ENCODE measurements around the gene PSMD5.

PSMD5 gene

DNA sequence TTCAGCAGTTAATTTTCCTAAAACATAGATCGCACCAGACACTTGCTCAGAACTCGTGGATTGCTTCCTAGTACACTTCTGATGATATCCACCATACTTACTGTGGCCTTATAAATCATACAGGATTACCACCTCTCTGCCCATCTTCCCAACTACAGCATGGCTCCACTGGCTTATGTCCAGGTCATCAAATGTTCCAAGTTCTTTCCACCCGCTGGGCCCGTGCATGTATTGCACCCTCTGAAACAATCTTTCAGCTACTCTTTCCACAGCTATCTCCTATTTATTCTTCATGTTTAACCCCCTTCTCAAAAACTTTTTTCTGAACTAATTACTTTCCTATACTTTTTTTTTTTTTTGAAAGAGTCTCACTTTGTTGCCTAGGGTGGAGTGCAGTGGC is 68.0 kb downstream of the PSMD5 start:
- Histone ChIP-seq H3K9me2 (replicated peaks; ENCODE audit: insufficient read depth, low read length) (no peaks in the 10 kb centered on the region), H3K4me2 (ENCODE audit: low read depth, low read length) (no peak overlapping the region), H3K27ac (ENCODE audit: low read length) (no peak overlapping the region), H3K27me3 (replicated peaks; ENCODE audit: insufficient read depth, low read length) (no peaks in the 10 kb centered on the region), H3K9me3 (replicated peaks; ENCODE audit: insufficient read depth, low read length) (no peaks in the 10 kb centered on the region), H4K20me1 (ENCODE audit: insufficient read depth, low read length) (no peaks in the 10 kb centered on the region), H3K36me3 (replicated peaks; ENCODE audit: insufficient read depth, low read length) (0 out of 2 replicates have a peak, but pooled peaks cover 13% of the 10 kb centered on the region), H3K4me3 (ENCODE audit: low read length) (no peak overlapping the region), H3F3A (ENCODE audit: insufficient read depth, low read length) (no peaks in the 10 kb centered on the region), H2AFZ (ENCODE audit: low read length) (no peak overlapping the region), H3K9ac (ENCODE audit: low read length) (no peak overlapping the region), H3K79me2 (ENCODE audit: low read length) (peaks cover 11% of the 10 kb centered on the region; the same call in 1 of the 2 replicates), H3K4me1 (ENCODE audit: low read length) (no peaks in the 10 kb centered on the region)
- TF ChIP-seq EZH2phosphoT487 (IDR thresholded peaks at IDR 0.05; ENCODE audit: low read length) (no peak), EZH2 (optimal IDR thresholded peaks at IDR 0.05; ENCODE audit: low read depth, low read length) (no peak)
- TF ChIP-seq, protein P1, sequence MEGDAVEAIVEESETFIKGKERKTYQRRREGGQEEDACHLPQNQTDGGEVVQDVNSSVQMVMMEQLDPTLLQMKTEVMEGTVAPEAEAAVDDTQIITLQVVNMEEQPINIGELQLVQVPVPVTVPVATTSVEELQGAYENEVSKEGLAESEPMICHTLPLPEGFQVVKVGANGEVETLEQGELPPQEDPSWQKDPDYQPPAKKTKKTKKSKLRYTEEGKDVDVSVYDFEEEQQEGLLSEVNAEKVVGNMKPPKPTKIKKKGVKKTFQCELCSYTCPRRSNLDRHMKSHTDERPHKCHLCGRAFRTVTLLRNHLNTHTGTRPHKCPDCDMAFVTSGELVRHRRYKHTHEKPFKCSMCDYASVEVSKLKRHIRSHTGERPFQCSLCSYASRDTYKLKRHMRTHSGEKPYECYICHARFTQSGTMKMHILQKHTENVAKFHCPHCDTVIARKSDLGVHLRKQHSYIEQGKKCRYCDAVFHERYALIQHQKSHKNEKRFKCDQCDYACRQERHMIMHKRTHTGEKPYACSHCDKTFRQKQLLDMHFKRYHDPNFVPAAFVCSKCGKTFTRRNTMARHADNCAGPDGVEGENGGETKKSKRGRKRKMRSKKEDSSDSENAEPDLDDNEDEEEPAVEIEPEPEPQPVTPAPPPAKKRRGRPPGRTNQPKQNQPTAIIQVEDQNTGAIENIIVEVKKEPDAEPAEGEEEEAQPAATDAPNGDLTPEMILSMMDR (IDR thresholded peaks at IDR 0.05; ENCODE audit: low read length), result no peak
- DNase-seq, result no peak

DNA sequence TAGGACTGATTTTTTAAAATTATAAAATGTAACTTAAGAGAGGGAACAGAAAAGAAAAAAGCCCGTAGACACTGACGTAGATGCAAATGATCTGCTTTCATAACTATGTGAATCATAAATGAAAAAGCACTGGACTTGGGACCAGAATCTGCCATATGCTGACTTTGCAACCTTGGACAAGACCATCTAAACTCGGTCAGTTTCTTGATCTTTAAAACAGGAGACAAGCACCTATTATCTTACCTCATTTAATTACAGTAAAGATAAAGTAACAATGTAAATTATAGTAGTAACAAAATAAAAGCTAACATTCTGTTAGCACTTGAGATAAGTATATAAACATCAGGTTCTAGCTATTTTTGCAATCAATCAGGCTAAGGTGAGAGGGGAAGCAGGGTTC is 69.5 kb downstream of the PSMD5 start:
- no peaks in the 10 kb centered on the region for H3K9me2 ChIP-seq (replicated peaks; ENCODE audit: insufficient read depth, low read length)
- H2AFZ ChIP-seq (ENCODE audit: low read length), result no peak overlapping the region
- H3K4me2 ChIP-seq (ENCODE audit: low read depth, low read length), result no peak overlapping the region
- H3K79me2 ChIP-seq (ENCODE audit: low read length), result no peaks in the 10 kb centered on the region
- H3F3A ChIP-seq (ENCODE audit: insufficient read depth, low read length), result no peaks in the 10 kb centered on the region
- no peaks in the 10 kb centered on the region for H3K4me1 ChIP-seq (ENCODE audit: low read length)
- H3K27me3 ChIP-seq (replicated peaks; ENCODE audit: insufficient read depth, low read length), result no peaks in the 10 kb centered on the region
- no peaks in the 10 kb centered on the region for H4K20me1 ChIP-seq (ENCODE audit: insufficient read depth, low read length)
- TF ChIP-seq EZH2phosphoT487 (IDR thresholded peaks at IDR 0.05; ENCODE audit: low read length) (no peak), EZH2 (optimal IDR thresholded peaks at IDR 0.05; ENCODE audit: low read depth, low read length) (no peak)
- TF ChIP-seq, protein P1 (IDR thresholded peaks at IDR 0.05; ENCODE audit: low read length), result no peak
- no peak overlapping the region for H3K27ac ChIP-seq (ENCODE audit: low read length)
- H3K4me3 ChIP-seq (ENCODE audit: low read length), result no peak overlapping the region
- no peak for DNase-seq
- no peak overlapping the region for H3K9ac ChIP-seq (ENCODE audit: low read length)
- no peaks in the 10 kb centered on the region for H3K9me3 ChIP-seq (replicated peaks; ENCODE audit: insufficient read depth, low read length)
- H3K36me3 ChIP-seq (replicated peaks; ENCODE audit: insufficient read depth, low read length), result 0 out of 2 replicates have a peak, but pooled peaks cover 13% of the 10 kb centered on the region

DNA sequence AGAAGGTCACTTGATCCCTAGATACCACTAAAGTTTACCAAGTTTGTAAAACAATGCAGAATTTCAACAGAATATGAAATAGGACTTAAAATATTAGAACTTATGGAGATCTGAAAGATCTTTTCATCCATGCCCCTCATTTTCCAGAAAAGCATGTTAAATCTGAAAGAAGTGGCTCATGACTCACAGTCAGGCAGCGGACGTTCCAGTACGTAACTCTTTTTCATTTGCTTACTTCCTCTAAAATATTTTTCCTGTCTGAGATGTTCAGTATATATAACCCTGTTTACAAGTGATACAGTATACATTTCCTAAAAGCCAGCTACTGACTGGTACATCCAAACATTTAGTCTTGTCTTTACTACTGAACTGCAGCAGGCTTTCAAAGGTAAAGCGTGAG is 71.8 kb downstream of the PSMD5 start:
- Histone ChIP-seq H3K9ac (ENCODE audit: low read length) (no peak overlapping the region), H3K36me3 (replicated peaks; ENCODE audit: insufficient read depth, low read length) (0 out of 2 replicates have a peak, but pooled peaks cover 10% of the 10 kb centered on the region), H3K27me3 (replicated peaks; ENCODE audit: insufficient read depth, low read length) (no peaks in the 10 kb centered on the region), H2AFZ (ENCODE audit: low read length) (no peak overlapping the region), H3K9me2 (replicated peaks; ENCODE audit: insufficient read depth, low read length) (no peaks in the 10 kb centered on the region), H3K27ac (ENCODE audit: low read length) (no peak overlapping the region), H3K9me3 (replicated peaks; ENCODE audit: insufficient read depth, low read length) (no peaks in the 10 kb centered on the region), H3K4me3 (ENCODE audit: low read length) (no peak overlapping the region), H4K20me1 (ENCODE audit: insufficient read depth, low read length) (no peaks in the 10 kb centered on the region), H3F3A (ENCODE audit: insufficient read depth, low read length) (no peaks in the 10 kb centered on the region), H3K79me2 (ENCODE audit: low read length) (no peaks in the 10 kb centered on the region), H3K4me2 (ENCODE audit: low read depth, low read length) (no peak overlapping the region), H3K4me1 (ENCODE audit: low read length) (no peaks in the 10 kb centered on the region)
- no peak for DNase-seq
- TF ChIP-seq EZH2phosphoT487 (IDR thresholded peaks at IDR 0.05; ENCODE audit: low read length), result no peak
- TF ChIP-seq, protein P1 (IDR thresholded peaks at IDR 0.05; ENCODE audit: low read length), result no peak

Measured in MM.1S (cell line).